GM12878 (cell line): ENCODE measurements around the gene MBD6. TPM values are rescaled to one million over a fixed set of nuclear protein-coding genes. Genes with fewer than 3 reads are reported as not detected.
A peak's percentile ranks its signal among the peaks of the same experiment; 100 is the strongest.

Experiments used
- ATAC-seq: fragments of 200-7000 bp; cut with Tn5 transposase; 3 replicates; pipeline ENCODE4 v1.9.1; 2020; ENCODE audit warnings: mild to moderate bottlenecking, moderate library complexity
- BruUV-seq: library from RNA; stranded (reverse); fragments of 400-500 nt; replicated peaks from 2 replicates; lab custom pipeline; 2021; lab: Mats Ljungman, UMichigan
- CTCF ChIA-PET: fragments of 300-600 bp; sonication (Branson Sonifier 250); formaldehyde crosslinking; extraction: SDS; loops from one replicate; lab custom pipeline; 2021; ENCODE audit warnings: inconsistent platforms; lab: Yijun Ruan, JAX
- POLR2A ChIA-PET: fragments of 350-600 bp; formaldehyde crosslinking; extraction: SDS; loops from one replicate; lab custom pipeline; 2021; ENCODE audit warnings: inconsistent platforms; lab: Charles Lee
- RAD21 ChIA-PET: fragments of 300-600 bp; sonication (Branson Sonifier 250); formaldehyde crosslinking; loops from one replicate; lab custom pipeline; 2023; ENCODE audit warnings: antibody characterized with exemption; ENCODE audit not compliant: unreplicated experiment; lab: Charles Lee
- SMC1A ChIA-PET: fragments of 300-600 bp; sonication (Branson Sonifier 250); formaldehyde crosslinking; loops from one replicate; lab custom pipeline; 2023; ENCODE audit not compliant: unreplicated experiment, uncharacterized antibody; lab: Charles Lee
- DNase-seq: peaks from one replicate; pipeline ENCODE4 v3.0.0-alpha.2; 2011; ENCODE audit warnings: low read depth, low spot score
- FAIRE-seq: peaks from 3 replicates; lab custom pipeline; 2011; peaks lifted over from hg19 to GRCh38; lab: Jason Lieb, UNC
- H2AFZ ChIP-seq: 2 replicates; pipeline ENCODE4 v1.6.0; 2011; ENCODE audit warnings: low read depth, low read length, control low read depth; ENCODE audit not compliant: control insufficient read depth
- H3K27ac ChIP-seq: 2 replicates; pipeline ENCODE4 v1.5.1; 2011; ENCODE audit warnings: control low read depth; ENCODE audit not compliant: control insufficient read depth, insufficient read depth
- H3K27me3 ChIP-seq, 2 experiments: replicated peaks in 1 of 2; 2 replicates each; pipeline versions ENCODE4 v1.6.0 to v1.6.1; 2011; ENCODE audit warnings: low read length in 1 of 2; ENCODE audit not compliant: control insufficient read depth in 2 of 2, insufficient read depth in 2 of 2
- H3K36me3 ChIP-seq, 2 experiments: 2 replicates each; pipeline ENCODE4 v1.5.1; 2011; ENCODE audit warnings: low read length in 1 of 2; ENCODE audit not compliant: control insufficient read depth in 2 of 2, insufficient read depth in 2 of 2
- H3K4me1 ChIP-seq: 2 replicates; pipeline ENCODE4 v1.6.1; 2011; ENCODE audit warnings: mild to moderate bottlenecking, low read length, moderate library complexity, mixed read lengths; ENCODE audit not compliant: control insufficient read depth, insufficient read depth
- H3K4me2 ChIP-seq: 2 replicates; pipeline ENCODE4 v1.6.0; 2011; ENCODE audit warnings: control low read depth; ENCODE audit not compliant: control insufficient read depth, insufficient read depth
- H3K4me3 ChIP-seq: fragments of 200-600 bp; sonication (generic); 2 replicates; pipeline ENCODE4 v1.5.1; 2016
- H3K79me2 ChIP-seq: 2 replicates; pipeline ENCODE4 v1.6.0; 2011; ENCODE audit warnings: low read length; ENCODE audit not compliant: control insufficient read depth, insufficient read depth
- H3K9ac ChIP-seq: 2 replicates; pipeline ENCODE4 v1.8.0; 2011; ENCODE audit warnings: low read length, control low read depth, mixed read lengths; ENCODE audit not compliant: control insufficient read depth, insufficient read depth
- H3K9me3 ChIP-seq: replicated peaks from 3 replicates; pipeline ENCODE4 v1.5.1; 2011; ENCODE audit warnings: mild to moderate bottlenecking, low read length; ENCODE audit not compliant: control insufficient read depth, insufficient read depth
- H4K20me1 ChIP-seq: 2 replicates; pipeline ENCODE4 v1.6.0; 2011; ENCODE audit not compliant: control insufficient read depth, insufficient read depth
- BCL11A ChIP-seq: IDR thresholded peaks from 2 replicates; pipeline ENCODE4 v1.6.1; 2011; ENCODE audit warnings: low read depth, low read length
- CBFB ChIP-seq: IDR thresholded peaks from 2 replicates; pipeline ENCODE4 v1.6.1; 2016; ENCODE audit warnings: antibody characterized with exemption, low read depth
- CHD2 ChIP-seq: IDR thresholded peaks from 2 replicates; pipeline ENCODE4 v1.6.1; 2011; ENCODE audit warnings: low read depth, low read length, improper control_type of control experiment, borderline replicate concordance
- CREB1 ChIP-seq: IDR thresholded peaks from 2 replicates; pipeline ENCODE4 v1.6.1; 2012; ENCODE audit warnings: low read depth, mild to moderate bottlenecking, inconsistent platforms
- DPF2 ChIP-seq: fragments of 450-650 bp; IDR thresholded peaks from 2 replicates; pipeline ENCODE4 v1.6.1; 2017; ENCODE audit warnings: mild to moderate bottlenecking
- EED ChIP-seq: sonication (generic); IDR thresholded peaks from 2 replicates; pipeline ENCODE4 v1.6.1; 2016; ENCODE audit warnings: antibody characterized with exemption, low read depth
- IKZF1 ChIP-seq: fragments of 450-650 bp; conservative IDR thresholded peaks from 2 replicates; pipeline ENCODE4 v1.6.1; 2017; ENCODE audit warnings: antibody characterized with exemption, mild to moderate bottlenecking
- MLLT1 ChIP-seq: fragments of 450-650 bp; IDR thresholded peaks from 2 replicates; pipeline ENCODE4 v1.6.1; 2016; ENCODE audit warnings: mild to moderate bottlenecking
- NR2C1 ChIP-seq: fragments of 450-650 bp; IDR thresholded peaks from 2 replicates; pipeline ENCODE4 v1.6.1; 2017; ENCODE audit warnings: antibody characterized with exemption, mild to moderate bottlenecking, moderate library complexity
- POLR2A ChIP-seq: IDR thresholded peaks from 2 replicates; pipeline ENCODE4 v1.6.1; 2011; ENCODE audit warnings: low read depth, mild to moderate bottlenecking, low read length
- POLR2AphosphoS5 ChIP-seq: IDR thresholded peaks from 2 replicates; pipeline ENCODE4 v1.6.1; 2011; ENCODE audit warnings: mild to moderate bottlenecking, low read length, inconsistent platforms
- RB1 ChIP-seq: fragments of 450-650 bp; formaldehyde crosslinking; IDR thresholded peaks from 2 replicates; pipeline ENCODE4 v1.6.1; 2017; ENCODE audit warnings: mild to moderate bottlenecking, borderline replicate concordance
- RELB ChIP-seq: fragments of 450-650 bp; IDR thresholded peaks from 2 replicates; pipeline ENCODE4 v1.6.1; 2017; ENCODE audit warnings: low read depth, mild to moderate bottlenecking, moderate library complexity
- RUNX3 ChIP-seq: IDR thresholded peaks from 2 replicates; pipeline ENCODE4 v1.6.1; 2012; ENCODE audit warnings: low read length, inconsistent platforms
- SMC3 ChIP-seq: IDR thresholded peaks from 2 replicates; pipeline ENCODE4 v1.6.1; 2011; ENCODE audit warnings: low read length, improper control_type of control experiment, borderline replicate concordance
- TAF1 ChIP-seq: IDR thresholded peaks from 2 replicates; pipeline ENCODE4 v1.6.1; 2011; ENCODE audit warnings: mild to moderate bottlenecking, low read depth, low read length, borderline replicate concordance
- YY1 ChIP-seq: IDR thresholded peaks from 2 replicates; pipeline ENCODE4 v1.6.1; 2011; ENCODE audit warnings: low read depth, mild to moderate bottlenecking, low read length
- ZNF217 ChIP-seq: fragments of 450-650 bp; IDR thresholded peaks from 2 replicates; pipeline ENCODE4 v1.6.1; 2017; ENCODE audit warnings: antibody characterized with exemption, mild to moderate bottlenecking
- WGBS: methylation state at CpG from one replicate; pipeline ENCODE4 v1.1.6; 2016; ENCODE audit warnings: low lambda C conversion rate; ENCODE audit not compliant: insufficient replicate concordance, insufficient coverage; ENCODE audit errors: missing lambda C conversion rate; 5-methylcytosine and 5-hydroxymethylcytosine counted together
- in situ Hi-C: fragments of 300-500 bp; cut with MboI; formaldehyde crosslinking; loops from 9 replicates; pipeline ENCODE4 v1.14.3; 2018; ENCODE audit warnings: mixed read lengths
- intact Hi-C: fragments of 100-400 bp; cut with micrococcal nuclease; formaldehyde crosslinking; loops from one replicate; pipeline ENCODE4 v1.14.2; 2022; ENCODE audit not compliant: unreplicated experiment
- polyA plus RNA-seq, 11 experiments: library from polyadenylated mRNA; depleted of rRNA in 4 of 11; unstranded in 6 of 11; stranded (reverse) in 5 of 11; fragments of >200 nt; fragmentation: Nextera tagmentation in 4 of 11; fragmentation: Illumina TruSeq in 1 of 11; extraction: Ambion mirVana in 4 of 11; extraction: Trizol in 1 of 11; gene quantifications; 1 replicate in 1 of 11; 2 replicates in 10 of 11; pipeline versions ENCODE4 v1.2.1 to v1.2.3, GENCODE V29; 2011 to 2016; ENCODE audit warnings: inconsistent platforms in 2 of 11, missing spikeins in 2 of 11, low read depth in 1 of 11
- total RNA-seq, 4 experiments: library from RNA; depleted of rRNA in 3 of 4; stranded (reverse); fragments of >200 nt in 3 of 4; fragmentation: Illumina TruSeq in 1 of 4; extraction: Trizol in 1 of 4; gene quantifications; 2 replicates each; pipeline versions ENCODE4 v1.2.1 to v1.2.3, GENCODE V29; 2013 to 2021
- TF ChIP-seq, protein P1 (sequence below): fragments of 450-650 bp; IDR thresholded peaks from 2 replicates; pipeline ENCODE4 v1.6.1; 2017; ENCODE audit warnings: mild to moderate bottlenecking

Gene MBD6
- total and polyA plus RNA-seq, 10 of the 15 experiments (the other 5 are each of a cell fraction or from before 2014, with no cell fraction given) = 1.5 to 52.7 (median 6.8) TPM

DNA sequence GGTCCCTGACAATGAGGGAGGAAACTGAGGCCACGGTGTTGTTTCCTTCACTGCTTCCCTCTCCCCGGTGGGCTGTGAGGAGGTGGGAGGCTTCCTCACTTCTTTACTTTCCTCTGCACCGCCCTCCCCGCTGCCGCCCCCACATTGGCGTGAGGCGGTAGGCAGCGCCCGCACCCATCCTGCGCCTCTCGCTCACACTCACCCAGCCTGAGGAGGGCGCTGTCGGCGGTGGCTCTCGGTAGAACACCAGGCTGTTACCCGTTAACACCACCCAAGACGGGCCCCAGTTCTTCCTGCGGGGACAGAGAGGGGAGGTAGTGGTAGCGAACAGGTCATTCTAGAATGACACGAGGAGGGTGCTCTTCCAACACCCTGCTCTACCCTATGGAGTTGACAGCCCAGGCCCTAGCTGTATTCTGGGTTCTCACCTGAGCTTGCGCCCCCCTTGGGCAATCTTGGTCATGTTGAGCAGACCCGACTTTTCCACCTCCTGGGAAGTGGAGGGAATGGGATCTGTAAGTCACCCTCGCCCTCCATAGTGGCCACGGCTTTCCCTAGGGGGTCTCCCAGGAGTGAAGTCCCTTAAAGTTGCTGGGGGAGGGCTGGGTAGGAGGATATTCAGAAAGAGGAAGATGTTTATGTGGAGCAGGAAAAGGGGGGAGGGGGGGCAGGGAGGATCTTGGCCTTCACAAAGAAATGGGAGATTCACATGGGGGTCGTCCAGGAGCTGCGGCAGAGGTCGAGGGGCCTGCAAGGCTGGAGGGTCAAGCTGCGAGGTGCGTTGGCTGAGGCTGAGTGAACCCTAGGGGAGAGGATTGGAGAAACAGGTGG is 46.2 kb upstream of the MBD6 start:
- peaks cover 1 to 25% of the 10 kb centered on the region in 2 experiments for H3K36me3 ChIP-seq
- no peaks in the 10 kb centered on the region for H3K27me3 ChIP-seq
- peak overlapping the region; percentile 80 for H2AFZ ChIP-seq
- peak overlapping the region; percentile 99 for H3K4me2 ChIP-seq
- H3K9ac ChIP-seq = peak overlapping the region; percentile 74
- SMC1A ChIA-PET = interaction anchor here (0.6 to 2.2 kb wide), 9 partner anchors 10 to 158 kb away, joined by 3 to 18 read pairs (median 8); partner anchors contain the start of genes DCTN2, DDIT3 and GLI1
- RAD21 ChIA-PET = interaction anchor here (0.6 to 2.0 kb wide), 10 partner anchors 11 to 1659 kb away, joined by 3 to 15 read pairs (median 4); partner anchors contain the start of genes DDIT3, GLI1, INHBE and MARS1
- H3K4me1 ChIP-seq = peaks cover 34% of the 10 kb centered on the region
- DNase-seq (no peak), ATAC-seq (peak; percentile 62), FAIRE-seq (no peak)
- BruUV-seq = no TSS peak
- no peaks in the 10 kb centered on the region for H3K9me3 ChIP-seq
- peak overlapping the region; percentile 92 for H3K4me3 ChIP-seq
- in situ Hi-C loops = no loop called here
- no peaks in the 10 kb centered on the region for H4K20me1 ChIP-seq
- peaks cover 44% of the 10 kb centered on the region for H3K79me2 ChIP-seq
- CTCF ChIA-PET = interaction anchor here (0.6 to 8.1 kb wide), 16 partner anchors 10 to 840 kb away, joined by 3 to 114 read pairs (median 4); partner anchors contain the start of genes DDIT3, GLI1 and INHBE
- under 1% methylated on average over 29 of the region's 29 CpGs for WGBS
- POLR2A ChIA-PET = interaction anchor here (0.6 to 2.5 kb wide), 10 partner anchors 9 to 247 kb away, joined by 3 to 16 read pairs (median 8); partner anchors contain the start of genes DCTN2, DDIT3, INHBE and SHMT2
- peak overlapping the region; percentile 85 for H3K27ac ChIP-seq
- intact Hi-C loops = loop anchor here (5.0 to 10.0 kb wide), 2 partner anchors 46 to 278 kb away; partner anchors contain the start of genes CDK4, DDIT3, MARCHF9 and MBD6
- TF ChIP-seq YY1 (0 out of 2 replicates have a peak, but pooled peaks have one; percentile 10), TAF1 (0 out of 2 replicates have a peak, but pooled peaks have one; percentile 24), SMC3 (peak; percentile 6; the same call in 1 of the 2 replicates), POLR2A (peak; percentile 73), NR2C1 (no peak), IKZF1 (peak; percentile 77), ZNF217 (0 out of 2 replicates have a peak, but pooled peaks have one; percentile 56), RELB (peak; percentile 34; the same call in 1 of the 2 replicates), POLR2AphosphoS5 (peak; percentile 72; the same call in 1 of the 2 replicates), EED (peak; percentile 56; the same call in 1 of the 2 replicates), RUNX3 (peak; percentile 24; the same call in 1 of the 2 replicates), BCL11A (0 out of 2 replicates have a peak, but pooled peaks have one; percentile 2), CBFB (peak; percentile 17; the same call in 1 of the 2 replicates), DPF2 (peak; percentile 60; the same call in 1 of the 2 replicates), CREB1 (0 out of 2 replicates have a peak, but pooled peaks have one; percentile 52), RB1 (peak; percentile 52; the same call in 1 of the 2 replicates), CHD2 (0 out of 2 replicates have a peak, but pooled peaks have one; percentile 9), MLLT1 (peak; percentile 64; the same call in 1 of the 2 replicates)
- TF ChIP-seq, protein P1, sequence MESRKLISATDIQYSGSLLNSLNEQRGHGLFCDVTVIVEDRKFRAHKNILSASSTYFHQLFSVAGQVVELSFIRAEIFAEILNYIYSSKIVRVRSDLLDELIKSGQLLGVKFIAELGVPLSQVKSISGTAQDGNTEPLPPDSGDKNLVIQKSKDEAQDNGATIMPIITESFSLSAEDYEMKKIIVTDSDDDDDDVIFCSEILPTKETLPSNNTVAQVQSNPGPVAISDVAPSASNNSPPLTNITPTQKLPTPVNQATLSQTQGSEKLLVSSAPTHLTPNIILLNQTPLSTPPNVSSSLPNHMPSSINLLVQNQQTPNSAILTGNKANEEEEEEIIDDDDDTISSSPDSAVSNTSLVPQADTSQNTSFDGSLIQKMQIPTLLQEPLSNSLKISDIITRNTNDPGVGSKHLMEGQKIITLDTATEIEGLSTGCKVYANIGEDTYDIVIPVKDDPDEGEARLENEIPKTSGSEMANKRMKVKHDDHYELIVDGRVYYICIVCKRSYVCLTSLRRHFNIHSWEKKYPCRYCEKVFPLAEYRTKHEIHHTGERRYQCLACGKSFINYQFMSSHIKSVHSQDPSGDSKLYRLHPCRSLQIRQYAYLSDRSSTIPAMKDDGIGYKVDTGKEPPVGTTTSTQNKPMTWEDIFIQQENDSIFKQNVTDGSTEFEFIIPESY = no peak
